ENCODE results near the gene FLCN. TPM values are rescaled to one million over a fixed set of nuclear protein-coding genes. Genes with fewer than 3 reads are reported as not detected.

The FLCN gene, protein sequence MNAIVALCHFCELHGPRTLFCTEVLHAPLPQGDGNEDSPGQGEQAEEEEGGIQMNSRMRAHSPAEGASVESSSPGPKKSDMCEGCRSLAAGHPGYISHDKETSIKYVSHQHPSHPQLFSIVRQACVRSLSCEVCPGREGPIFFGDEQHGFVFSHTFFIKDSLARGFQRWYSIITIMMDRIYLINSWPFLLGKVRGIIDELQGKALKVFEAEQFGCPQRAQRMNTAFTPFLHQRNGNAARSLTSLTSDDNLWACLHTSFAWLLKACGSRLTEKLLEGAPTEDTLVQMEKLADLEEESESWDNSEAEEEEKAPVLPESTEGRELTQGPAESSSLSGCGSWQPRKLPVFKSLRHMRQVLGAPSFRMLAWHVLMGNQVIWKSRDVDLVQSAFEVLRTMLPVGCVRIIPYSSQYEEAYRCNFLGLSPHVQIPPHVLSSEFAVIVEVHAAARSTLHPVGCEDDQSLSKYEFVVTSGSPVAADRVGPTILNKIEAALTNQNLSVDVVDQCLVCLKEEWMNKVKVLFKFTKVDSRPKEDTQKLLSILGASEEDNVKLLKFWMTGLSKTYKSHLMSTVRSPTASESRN
- 30.7 and 62.3 TPM in 2 replicates for total RNA-seq

DNA sequence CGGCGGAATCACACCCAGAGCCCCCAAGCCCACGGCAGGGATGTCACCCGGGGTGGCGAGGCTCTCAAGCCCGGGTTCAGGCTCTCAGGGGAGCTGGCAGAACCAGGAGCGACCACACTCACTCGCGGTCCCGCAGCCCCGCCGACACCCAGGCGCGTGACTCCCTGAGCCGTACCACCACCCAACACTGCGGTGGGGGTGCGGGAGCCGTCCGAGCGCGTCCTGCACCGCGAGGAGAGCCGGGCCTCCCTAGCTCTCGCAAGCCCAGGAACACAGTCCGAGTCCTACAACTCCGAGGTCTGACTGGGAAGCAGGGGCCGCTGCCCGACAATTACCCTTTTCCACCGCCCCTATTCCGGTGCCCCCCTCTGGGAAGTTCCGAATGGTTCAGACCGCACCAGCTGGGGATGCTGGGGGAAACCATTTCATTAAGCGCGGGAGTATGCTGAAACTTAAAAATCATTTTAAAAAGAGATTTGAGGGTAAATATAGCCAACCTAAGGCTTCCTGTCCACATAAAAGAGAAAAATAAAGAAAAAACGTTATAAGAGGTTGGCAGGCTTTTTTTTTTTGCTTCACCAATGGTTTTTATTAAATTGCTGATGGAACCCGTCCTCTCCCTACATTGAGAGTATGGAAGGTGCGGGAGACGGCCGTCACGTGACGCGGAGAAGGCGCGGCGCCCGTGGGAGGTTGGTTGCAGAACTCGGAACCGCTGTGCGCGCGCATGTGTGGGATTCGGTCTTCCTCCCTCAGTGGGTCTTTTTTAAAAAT lies at the start of gene FLCN:
TSS of gene FLCN (minus strand) at position 143 of the 774 bp plus-strand sequence. CDS start 9,031 bp downstream, outside the sequence.

DNA sequence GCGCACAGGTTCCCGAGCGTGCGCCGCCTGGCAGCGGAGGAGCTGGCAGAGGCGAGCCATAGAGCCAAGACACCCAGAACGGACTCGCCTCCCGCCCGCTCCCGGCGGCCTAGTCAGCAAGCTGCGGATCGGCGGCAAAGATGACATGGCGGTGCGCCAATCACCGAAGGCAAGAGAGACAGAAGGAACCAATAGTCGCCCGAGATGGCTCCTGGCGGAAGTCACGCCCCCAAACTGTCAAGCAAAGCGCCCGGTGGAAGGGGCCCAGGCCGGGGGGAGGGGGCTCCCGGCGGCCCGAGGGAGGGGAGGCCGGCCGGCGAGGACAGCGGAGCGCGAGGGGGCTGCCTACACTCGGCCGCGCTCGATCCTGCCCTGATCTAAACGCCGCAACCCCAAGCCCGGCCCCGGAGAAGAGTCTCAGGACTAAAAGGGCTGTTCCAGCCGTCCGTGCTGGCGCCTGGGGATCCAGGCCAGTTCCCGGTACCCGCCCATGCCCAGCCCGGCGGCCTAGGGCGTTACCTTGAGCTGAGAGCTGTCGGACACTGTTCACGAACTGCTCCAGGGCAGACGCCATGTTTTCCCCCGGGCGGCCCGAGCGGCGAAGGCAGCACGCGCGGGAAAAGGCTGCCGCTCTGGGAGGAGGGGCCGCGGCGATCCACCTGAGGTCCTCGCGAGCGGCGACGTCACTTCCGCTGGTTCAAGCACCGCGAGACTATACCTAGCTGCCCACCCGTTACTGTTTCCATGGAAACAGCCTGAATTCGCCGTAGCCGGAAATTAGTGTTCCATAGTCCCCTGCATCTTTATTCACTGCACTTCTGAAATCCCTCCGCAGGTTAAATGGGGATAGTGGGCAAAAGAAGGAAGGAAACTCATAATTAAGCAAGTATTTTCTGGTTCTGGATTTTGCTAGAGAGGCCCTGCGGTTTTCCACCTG lies 43.9 kb upstream of the FLCN start, which contains the start of gene COPS3:
TSS of gene COPS3 (minus strand) at position 634 of the 937 bp plus-strand sequence. CDS start at position 574, 60 bp downstream.

DNA sequence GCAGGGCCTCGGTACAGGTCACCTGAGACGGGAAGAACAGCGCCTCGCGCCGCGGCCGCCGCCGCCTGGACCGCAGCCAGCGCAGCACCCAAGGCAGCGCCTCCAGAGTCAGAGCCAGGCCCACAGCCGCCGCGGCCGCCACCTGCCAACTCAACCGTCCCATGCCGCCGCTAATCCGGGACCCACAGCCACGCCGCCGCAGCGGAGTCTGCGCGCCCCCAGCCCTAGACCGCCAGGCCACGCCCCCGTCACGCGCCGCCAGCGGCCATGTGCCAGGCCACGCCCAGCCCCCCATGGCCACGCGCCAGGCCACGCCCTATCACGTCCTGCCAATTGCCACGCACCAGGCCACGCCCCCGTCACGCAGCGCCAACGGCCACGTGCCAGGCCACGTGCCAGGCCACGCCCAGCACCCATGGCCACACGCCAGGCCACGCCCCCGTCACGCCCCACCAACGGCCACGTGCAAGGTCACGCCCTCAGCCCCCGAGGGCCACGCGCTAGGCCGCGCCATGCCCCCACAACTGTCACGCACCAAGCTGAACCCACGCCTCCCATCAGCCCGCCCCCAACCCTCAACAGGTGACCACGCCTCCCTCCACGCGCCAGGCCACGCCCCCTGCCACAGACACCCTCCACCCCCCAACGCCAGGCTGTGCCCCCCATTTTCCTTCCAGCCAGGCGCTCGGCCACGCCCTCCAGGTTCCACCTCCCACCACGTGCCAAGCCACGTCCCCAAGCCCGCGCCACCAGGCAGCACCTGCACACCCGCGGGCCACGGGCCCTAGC lies 30.6 kb downstream of the FLCN start, which contains the start of gene PLD6:
TSS of gene PLD6 (minus strand) at position 210 of the 789 bp plus-strand sequence. CDS start at position 163, 47 bp downstream.

Other genes starting within 250 kb of the FLCN start
- gene MPRIP, start 194.7 kb downstream of the FLCN start, total RNA-seq = 139 and 208 TPM in 2 replicates
- gene PLD6, start 30.8 kb downstream of the FLCN start, total RNA-seq = 2.3 and 3.9 TPM in 2 replicates
- 67.1 and 144 TPM in 2 replicates for gene COPS3, start 44.1 kb upstream of the FLCN start, total RNA-seq
- gene NT5M, start 66.2 kb upstream of the FLCN start, total RNA-seq = 0.96 and 2.5 TPM in 2 replicates
- 7.7 and 9.9 TPM in 2 replicates for gene MED9, start 239.8 kb upstream of the FLCN start, total RNA-seq

All from regular cardiac myocyte (primary cell).